ENCODE data around the gene SWSAP1.

The SWSAP1 gene

DNA sequence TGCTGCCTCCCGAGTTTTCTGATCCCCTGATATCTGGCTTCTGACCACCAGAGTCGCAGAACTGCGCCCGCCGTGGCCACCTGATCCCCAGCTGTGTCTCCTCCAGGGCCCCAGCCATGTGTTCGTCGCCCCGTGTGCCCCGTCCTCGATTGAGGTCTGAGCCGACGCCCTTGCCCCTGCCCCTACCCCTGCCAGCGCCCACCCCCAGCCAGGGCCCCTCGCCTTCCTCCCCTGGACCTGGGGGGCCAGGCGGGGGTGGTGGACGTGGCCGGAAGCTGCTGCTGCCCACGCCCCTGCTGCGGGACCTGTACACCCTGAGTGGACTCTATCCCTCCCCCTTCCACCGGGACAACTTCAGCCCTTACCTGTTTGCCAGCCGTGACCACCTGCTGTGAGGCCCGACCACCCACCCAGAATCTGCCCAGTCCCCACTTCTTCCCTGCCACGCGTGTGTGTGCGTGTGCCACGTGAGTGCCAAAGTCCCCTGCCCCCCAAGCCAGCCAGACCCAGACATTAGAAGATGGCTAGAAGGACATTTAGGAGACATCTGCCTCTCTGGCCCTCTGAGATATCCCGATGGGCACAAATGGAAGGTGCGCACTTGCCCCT, 10.1 kb upstream of the SWSAP1 start:
- peaks cover 7% of the 10 kb centered on the region for H3K36me3 ChIP-seq (ENCODE audit: control insufficient read depth, insufficient read depth, low read length)
- no peak for DNase-seq (ENCODE audit: extremely low read depth, insufficient read length)
- H3K4me3 ChIP-seq (replicated peaks; ENCODE audit: low read depth, low read length): no peak overlapping the region
- TF ChIP-seq, protein P1, sequence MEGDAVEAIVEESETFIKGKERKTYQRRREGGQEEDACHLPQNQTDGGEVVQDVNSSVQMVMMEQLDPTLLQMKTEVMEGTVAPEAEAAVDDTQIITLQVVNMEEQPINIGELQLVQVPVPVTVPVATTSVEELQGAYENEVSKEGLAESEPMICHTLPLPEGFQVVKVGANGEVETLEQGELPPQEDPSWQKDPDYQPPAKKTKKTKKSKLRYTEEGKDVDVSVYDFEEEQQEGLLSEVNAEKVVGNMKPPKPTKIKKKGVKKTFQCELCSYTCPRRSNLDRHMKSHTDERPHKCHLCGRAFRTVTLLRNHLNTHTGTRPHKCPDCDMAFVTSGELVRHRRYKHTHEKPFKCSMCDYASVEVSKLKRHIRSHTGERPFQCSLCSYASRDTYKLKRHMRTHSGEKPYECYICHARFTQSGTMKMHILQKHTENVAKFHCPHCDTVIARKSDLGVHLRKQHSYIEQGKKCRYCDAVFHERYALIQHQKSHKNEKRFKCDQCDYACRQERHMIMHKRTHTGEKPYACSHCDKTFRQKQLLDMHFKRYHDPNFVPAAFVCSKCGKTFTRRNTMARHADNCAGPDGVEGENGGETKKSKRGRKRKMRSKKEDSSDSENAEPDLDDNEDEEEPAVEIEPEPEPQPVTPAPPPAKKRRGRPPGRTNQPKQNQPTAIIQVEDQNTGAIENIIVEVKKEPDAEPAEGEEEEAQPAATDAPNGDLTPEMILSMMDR (IDR thresholded peaks at IDR 0.05; ENCODE audit: insufficient read depth, low read length, poor library complexity, severe bottlenecking): no peak
- no peaks in the 10 kb centered on the region for H3K27me3 ChIP-seq (replicated peaks; ENCODE audit: control insufficient read depth, insufficient read depth, low read length)

DNA sequence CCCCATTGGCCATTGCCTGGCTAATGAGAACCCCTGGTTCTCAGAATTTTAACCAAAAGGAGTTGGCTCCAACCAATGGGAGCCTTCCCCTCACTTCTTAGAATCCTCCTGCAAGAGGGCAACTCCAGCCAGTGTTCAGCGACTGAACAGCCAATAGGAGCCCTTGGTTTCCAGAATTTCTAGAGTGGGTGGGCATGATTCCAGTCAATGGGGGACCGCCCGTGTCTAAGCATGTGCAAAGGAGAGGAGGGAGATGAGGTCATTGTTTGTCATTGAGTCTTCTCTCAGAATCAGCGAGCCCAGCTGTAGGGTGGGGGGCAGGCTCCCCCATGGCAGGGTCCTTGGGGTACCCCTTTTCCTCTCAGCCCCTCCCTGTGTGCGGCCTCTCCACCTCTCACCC, 9.5 kb upstream of the SWSAP1 start:
- H3K36me3 ChIP-seq (ENCODE audit: control insufficient read depth, insufficient read depth, low read length): peaks cover 7% of the 10 kb centered on the region
- TF ChIP-seq, protein P1 (IDR thresholded peaks at IDR 0.05; ENCODE audit: insufficient read depth, low read length, poor library complexity, severe bottlenecking): no peak
- H3K4me3 ChIP-seq (replicated peaks; ENCODE audit: low read depth, low read length): no peak overlapping the region
- DNase-seq (ENCODE audit: extremely low read depth, insufficient read length): no peak
- H3K27me3 ChIP-seq (replicated peaks; ENCODE audit: control insufficient read depth, insufficient read depth, low read length): no peaks in the 10 kb centered on the region

DNA sequence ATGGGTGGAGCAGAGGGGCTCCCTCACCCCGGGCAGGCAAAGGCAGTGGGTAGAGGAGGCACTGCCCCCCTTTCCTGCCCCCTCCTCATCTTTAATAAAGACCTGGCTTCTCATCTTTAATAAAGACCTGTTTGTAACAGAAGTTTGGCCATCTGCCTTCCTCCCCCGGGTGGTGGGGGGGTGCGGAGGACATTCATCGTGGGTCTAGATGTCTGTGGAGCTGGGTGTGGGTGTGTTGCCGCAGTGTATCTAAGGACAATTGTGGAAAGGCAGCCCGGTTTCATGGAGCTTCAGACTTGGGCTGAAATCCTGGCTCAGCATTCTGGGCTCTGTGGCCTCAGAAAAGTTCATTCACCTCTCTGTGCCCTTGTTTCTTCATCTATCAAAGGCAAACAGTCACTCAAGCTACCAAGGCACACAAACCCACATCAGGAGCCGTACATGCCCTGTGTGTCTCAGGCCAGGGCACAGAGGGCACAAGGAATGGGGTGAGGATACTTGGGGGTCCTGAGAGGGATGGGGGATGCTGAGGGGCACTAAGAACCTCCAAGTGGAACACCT, 8.8 kb upstream of the SWSAP1 start:
- no peak for DNase-seq (ENCODE audit: extremely low read depth, insufficient read length)
- Histone ChIP-seq H3K4me3 (replicated peaks; ENCODE audit: low read depth, low read length) (no peak overlapping the region), H3K27me3 (replicated peaks; ENCODE audit: control insufficient read depth, insufficient read depth, low read length) (no peaks in the 10 kb centered on the region), H3K36me3 (ENCODE audit: control insufficient read depth, insufficient read depth, low read length) (peaks cover 7% of the 10 kb centered on the region)
- TF ChIP-seq, protein P1 (IDR thresholded peaks at IDR 0.05; ENCODE audit: insufficient read depth, low read length, poor library complexity, severe bottlenecking): no peak

DNA sequence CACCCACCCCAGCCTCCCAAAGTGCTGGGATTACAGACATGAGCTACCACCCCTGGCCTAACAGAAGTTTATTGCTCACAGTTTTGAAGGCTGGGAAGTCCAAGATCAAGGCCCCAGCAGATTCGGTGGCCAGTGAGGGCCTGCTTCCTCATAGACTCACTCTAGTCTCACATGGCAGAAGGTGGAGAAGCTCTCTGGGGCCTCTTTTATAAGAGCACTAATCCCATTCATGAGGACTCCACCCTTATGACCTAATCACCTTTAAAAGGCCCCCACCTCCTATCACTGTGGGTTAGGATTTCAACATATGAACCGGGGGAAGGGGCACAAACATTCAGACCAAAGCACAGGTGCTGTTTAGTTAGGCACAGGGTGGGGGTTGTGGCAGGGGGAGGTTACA, 6.9 kb upstream of the SWSAP1 start:
- no peak for DNase-seq (ENCODE audit: extremely low read depth, insufficient read length)
- no peak overlapping the region for H3K4me3 ChIP-seq (replicated peaks; ENCODE audit: low read depth, low read length)
- H3K27me3 ChIP-seq (replicated peaks; ENCODE audit: control insufficient read depth, insufficient read depth, low read length): no peaks in the 10 kb centered on the region
- peaks cover 7% of the 10 kb centered on the region for H3K36me3 ChIP-seq (ENCODE audit: control insufficient read depth, insufficient read depth, low read length)
- TF ChIP-seq, protein P1 (IDR thresholded peaks at IDR 0.05; ENCODE audit: insufficient read depth, low read length, poor library complexity, severe bottlenecking): no peak

DNA sequence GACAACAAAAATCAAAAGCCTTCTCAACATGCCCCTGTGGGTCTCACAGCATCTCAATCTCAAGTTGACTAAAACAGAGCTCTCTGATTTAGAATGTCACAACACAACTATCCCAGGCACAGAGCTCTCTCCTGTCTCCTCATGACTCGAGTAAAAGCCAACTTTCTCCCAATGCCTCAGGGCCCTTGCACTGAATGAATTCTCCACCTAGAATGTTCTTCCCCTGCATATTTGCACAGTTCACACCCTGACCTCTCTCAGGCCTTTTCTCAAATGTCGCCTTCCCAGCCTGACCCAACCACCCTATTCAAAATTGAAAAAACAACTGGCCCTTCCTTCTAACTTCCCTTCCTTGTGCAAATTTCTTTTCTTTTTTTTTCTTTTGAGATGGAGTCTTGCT, 3.7 kb upstream of the SWSAP1 start:
- Histone ChIP-seq H3K36me3 (ENCODE audit: control insufficient read depth, insufficient read depth, low read length) (peaks cover 7% of the 10 kb centered on the region), H3K27me3 (replicated peaks; ENCODE audit: control insufficient read depth, insufficient read depth, low read length) (no peaks in the 10 kb centered on the region), H3K4me3 (replicated peaks; ENCODE audit: low read depth, low read length) (no peak overlapping the region)
- TF ChIP-seq, protein P1 (IDR thresholded peaks at IDR 0.05; ENCODE audit: insufficient read depth, low read length, poor library complexity, severe bottlenecking): no peak
- DNase-seq (ENCODE audit: extremely low read depth, insufficient read length): no peak
